ENCODE results near the gene ZNF280A.

- TF ChIP-seq POLR2AphosphoS5 (IDR thresholded peaks at IDR 0.05; ENCODE audit: low read depth, low read length) (no peak), CTCF (IDR thresholded peaks at IDR 0.05) (no peak)
- TF ChIP-seq, protein P1, sequence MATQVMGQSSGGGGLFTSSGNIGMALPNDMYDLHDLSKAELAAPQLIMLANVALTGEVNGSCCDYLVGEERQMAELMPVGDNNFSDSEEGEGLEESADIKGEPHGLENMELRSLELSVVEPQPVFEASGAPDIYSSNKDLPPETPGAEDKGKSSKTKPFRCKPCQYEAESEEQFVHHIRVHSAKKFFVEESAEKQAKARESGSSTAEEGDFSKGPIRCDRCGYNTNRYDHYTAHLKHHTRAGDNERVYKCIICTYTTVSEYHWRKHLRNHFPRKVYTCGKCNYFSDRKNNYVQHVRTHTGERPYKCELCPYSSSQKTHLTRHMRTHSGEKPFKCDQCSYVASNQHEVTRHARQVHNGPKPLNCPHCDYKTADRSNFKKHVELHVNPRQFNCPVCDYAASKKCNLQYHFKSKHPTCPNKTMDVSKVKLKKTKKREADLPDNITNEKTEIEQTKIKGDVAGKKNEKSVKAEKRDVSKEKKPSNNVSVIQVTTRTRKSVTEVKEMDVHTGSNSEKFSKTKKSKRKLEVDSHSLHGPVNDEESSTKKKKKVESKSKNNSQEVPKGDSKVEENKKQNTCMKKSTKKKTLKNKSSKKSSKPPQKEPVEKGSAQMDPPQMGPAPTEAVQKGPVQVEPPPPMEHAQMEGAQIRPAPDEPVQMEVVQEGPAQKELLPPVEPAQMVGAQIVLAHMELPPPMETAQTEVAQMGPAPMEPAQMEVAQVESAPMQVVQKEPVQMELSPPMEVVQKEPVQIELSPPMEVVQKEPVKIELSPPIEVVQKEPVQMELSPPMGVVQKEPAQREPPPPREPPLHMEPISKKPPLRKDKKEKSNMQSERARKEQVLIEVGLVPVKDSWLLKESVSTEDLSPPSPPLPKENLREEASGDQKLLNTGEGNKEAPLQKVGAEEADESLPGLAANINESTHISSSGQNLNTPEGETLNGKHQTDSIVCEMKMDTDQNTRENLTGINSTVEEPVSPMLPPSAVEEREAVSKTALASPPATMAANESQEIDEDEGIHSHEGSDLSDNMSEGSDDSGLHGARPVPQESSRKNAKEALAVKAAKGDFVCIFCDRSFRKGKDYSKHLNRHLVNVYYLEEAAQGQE (IDR thresholded peaks at IDR 0.05; ENCODE audit: insufficient read depth in 1 of 2, low read depth in 2 of 2, low read length in 1 of 2), result no peak
Observed at GRCh38 chr22:22526125-22526912, 6.2 kb upstream of the ZNF280A start.

Measured in Panc1 (cell line).